Spleen (tissue), 11 donors: ENCODE results near the gene CFAP251. TPM values are rescaled to one million over a fixed set of nuclear protein-coding genes. Genes with fewer than 3 reads are reported as not detected.

Source experiments
- DNase-seq: peaks from one replicate; pipeline ENCODE4 v3.0.0-alpha.2; 2020
- H3K27ac ChIP-seq, 8 donors: fragments of 200-600 bp; sonication (generic) in 7 of 8; 1 replicate in 4 of 8; 2 replicates in 4 of 8; pipeline versions ENCODE4 v1.5.0 to v1.8.0; 2016 to 2021; ENCODE audit warnings: inconsistent platforms in 4 of 8, mild to moderate bottlenecking in 4 of 8, moderate library complexity in 1 of 8
- H3K27me3 ChIP-seq, 7 donors: fragments of 200-600 bp; sonication (generic) in 6 of 7; replicated peaks in 1 of 7; 1 replicate in 4 of 7; 2 replicates in 3 of 7; pipeline versions ENCODE4 v1.5.0 to v1.8.0; 2016 to 2021; ENCODE audit warnings: inconsistent platforms in 3 of 7, mild to moderate bottlenecking in 1 of 7
- H3K36me3 ChIP-seq, 6 donors: fragments of 200-600 bp; sonication (generic) in 5 of 6; 1 replicate in 4 of 6; 2 replicates in 2 of 6; pipeline versions ENCODE4 v1.5.0 to v1.8.0; 2016 to 2021; ENCODE audit warnings: inconsistent platforms in 2 of 6
- H3K4me1 ChIP-seq, 6 donors: fragments of 200-600 bp; sonication (generic) in 5 of 6; 1 replicate in 3 of 6; 2 replicates in 3 of 6; pipeline versions ENCODE4 v1.5.0 to v1.8.0; 2016 to 2021; ENCODE audit warnings: inconsistent platforms in 3 of 6
- H3K4me3 ChIP-seq, 8 donors: fragments of 200-600 bp; sonication (generic) in 7 of 8; 1 replicate in 4 of 8; 2 replicates in 4 of 8; pipeline versions ENCODE4 v1.5.0 to v1.8.0; 2016 to 2021; ENCODE audit warnings: inconsistent platforms in 4 of 8, mild to moderate bottlenecking in 4 of 8, moderate library complexity in 2 of 8
- H3K9me3 ChIP-seq, 8 donors: fragments of 200-600 bp; sonication (generic) in 7 of 8; 1 replicate in 4 of 8; 2 replicates in 4 of 8; pipeline versions ENCODE4 v1.5.0 to v1.8.0; 2016 to 2021; ENCODE audit warnings: inconsistent platforms in 4 of 8
- CTCF ChIP-seq, 11 experiments: fragments of 200-600 bp in 7 of 11; fragments of 450-650 bp in 4 of 11; sonication (generic) in 4 of 11; IDR thresholded peaks in 8 of 11; conservative IDR thresholded peaks in 3 of 11; 1 replicate in 7 of 11; 2 replicates in 4 of 11; pipeline versions ENCODE4 v1.4.0 to v1.8.0; 2016 to 2021; ENCODE audit warnings: antibody characterized with exemption in 11 of 11, inconsistent platforms in 4 of 11, mild to moderate bottlenecking in 1 of 11
- POLR2A ChIP-seq, 3 donors: fragments of 450-650 bp; IDR thresholded peaks; one replicate each; pipeline ENCODE4 v1.5.1; 2017; ENCODE audit warnings: antibody characterized with exemption in 3 of 3, mild to moderate bottlenecking in 1 of 3
- POLR2AphosphoS5 ChIP-seq, 3 donors: sonication (generic); formaldehyde crosslinking; IDR thresholded peaks; one replicate each; pipeline ENCODE4 v1.5.1; 2017; ENCODE audit warnings: antibody characterized with exemption in 3 of 3
- WGBS, 5 donors: extraction: QIAGEN DNeasy Blood & Tissue Kit in 3 of 5; methylation state at CpG; one replicate each; pipeline versions ENCODE4 v1.1.5 to v1.1.7; 2013 to 2018; 5-methylcytosine and 5-hydroxymethylcytosine counted together
- intact Hi-C: fragments of 100-400 bp; cut with DNase I; formaldehyde crosslinking; loops from one replicate; pipeline ENCODE4 v1.15.0; 2023; ENCODE audit warnings: low total_unique reads
- polyA plus RNA-seq, 3 donors: library from polyadenylated mRNA; stranded (reverse); fragments of 200-250 nt; gene quantifications; one replicate each; pipeline ENCODE4 v1.2.1, GENCODE V29; 2013
- total RNA-seq, 7 donors: library from RNA; depleted of rRNA in 3 of 7; stranded (reverse); fragments of >200 nt in 3 of 7; fragmentation: NEBNext Ultra II Directional in 4 of 7; extraction: Animal tissue kit (Norgen Biotek cat#: 25700) in 4 of 7; gene quantifications; one replicate each; pipeline versions ENCODE4 v1.1.0 to v1.2.1, GENCODE V29; 2016 to 2021
- donor health status: healthy with polysubstance abuse.
- donor health status: DM: no; HTN: no; CAD: no; lungs with moderate emphysema.
- donor health status: DM: no; HTN: no; CAD: no.
- donor health status: Bipolar disorder and iron deficiency.
- donor health status: healthy.
- donor health status: DM: no; HTN: no; CAD: no.
- donor health status: DM: yes; HTN: yes; CAD: no.

CFAP251 gene
- total and polyA plus RNA-seq, 10 donors = 1.3 to 10.5 (median 3.6) TPM

GRCh38 chr12:121949648-121950397 is 31.4 kb downstream of the CFAP251 start:
- Histone ChIP-seq H3K4me1 (no peaks in the 10 kb centered on the region), H3K27ac (no peak overlapping the region), H3K4me3 (no peak overlapping the region), H3K9me3 (no peaks in the 10 kb centered on the region), H3K36me3 (no peaks in the 10 kb centered on the region), H3K27me3 (no peaks in the 10 kb centered on the region)
- no peak for DNase-seq
- intact Hi-C loops = no loop called here
- TF ChIP-seq POLR2AphosphoS5 (IDR thresholded peaks at IDR 0.05) (no peak), POLR2A (IDR thresholded peaks at IDR 0.05) (no peak), CTCF (IDR thresholded peaks at IDR 0.05 in 8 of 11, conservative IDR thresholded peaks at IDR 0.05 in 3 of 11) (no peak)
- WGBS, 5 donors = 67 to 82% (median 74%) methylated on average over 4 of the region's 4 CpGs

GRCh38 chr12:121953117-121953692 is 34.8 kb downstream of the CFAP251 start:
- Histone ChIP-seq H3K4me1 (peaks cover 0 to 7% (median 2%) of the 10 kb centered on the region in 6 donors), H3K36me3 (no peaks in the 10 kb centered on the region), H3K27ac (no peak overlapping the region), H3K27me3 (no peaks in the 10 kb centered on the region), H3K9me3 (no peaks in the 10 kb centered on the region), H3K4me3 (no peak overlapping the region)
- TF ChIP-seq CTCF (IDR thresholded peaks at IDR 0.05 in 8 of 11, conservative IDR thresholded peaks at IDR 0.05 in 3 of 11) (no peak), POLR2AphosphoS5 (IDR thresholded peaks at IDR 0.05) (no peak), POLR2A (IDR thresholded peaks at IDR 0.05) (no peak)
- intact Hi-C loops = no loop called here
- 90 to 95% (median 92%) methylated on average over 4 of the region's 4 CpGs for WGBS, 5 donors
- no peak for DNase-seq

- WGBS, 5 donors = 87 to 92% (median 88%) methylated on average over 3 of the region's 3 CpGs
- intact Hi-C loops = no loop called here
- TF ChIP-seq POLR2A (IDR thresholded peaks at IDR 0.05) (no peak), POLR2AphosphoS5 (IDR thresholded peaks at IDR 0.05) (no peak), CTCF (IDR thresholded peaks at IDR 0.05 in 8 of 11, conservative IDR thresholded peaks at IDR 0.05 in 3 of 11) (no peak)
- H3K27ac ChIP-seq = no peak overlapping the region
- H3K9me3 ChIP-seq = no peaks in the 10 kb centered on the region
- no peaks in the 10 kb centered on the region for H3K27me3 ChIP-seq
- peaks cover 0 to 7% (median 2%) of the 10 kb centered on the region in 6 donors for H3K4me1 ChIP-seq
- no peak for DNase-seq
- no peak overlapping the region for H3K4me3 ChIP-seq
- H3K36me3 ChIP-seq = no peaks in the 10 kb centered on the region
Observed at GRCh38 chr12:121953695-121954094, 35.3 kb downstream of the CFAP251 start.
